Colonic mucosa (tissue), 4 donors: ENCODE measurements around the gene LTA4H. TPM values are rescaled to one million over a fixed set of nuclear protein-coding genes. Genes with fewer than 3 reads are reported as not detected.

Source experiments
- DNase-seq: peaks from one replicate; pipeline ENCODE4 v3.0.0-alpha.2; 2020
- H3K27ac ChIP-seq: fragments of 200-600 bp; one replicate; pipeline ENCODE4 v1.8.0; 2021
- H3K27me3 ChIP-seq: fragments of 200-600 bp; one replicate; pipeline ENCODE4 v1.8.0; 2021
- H3K36me3 ChIP-seq: fragments of 200-600 bp; one replicate; pipeline ENCODE4 v1.8.0; 2021
- H3K4me1 ChIP-seq: fragments of 200-600 bp; one replicate; pipeline ENCODE4 v1.8.0; 2021; ENCODE audit warnings: mild to moderate bottlenecking
- H3K4me3 ChIP-seq: fragments of 200-600 bp; one replicate; pipeline ENCODE4 v1.8.0; 2021
- H3K9ac ChIP-seq, 2 donors: one replicate each; pipeline ENCODE4 v1.7.0; 2013; ENCODE audit warnings: control low read depth in 2 of 2, low read depth in 2 of 2, low read length in 2 of 2
- H3K9me3 ChIP-seq: fragments of 200-600 bp; one replicate; pipeline ENCODE4 v1.8.0; 2021
- CTCF ChIP-seq: fragments of 200-600 bp; IDR thresholded peaks from one replicate; pipeline ENCODE4 v1.8.0; 2022; ENCODE audit warnings: antibody characterized with exemption, mild to moderate bottlenecking
- intact Hi-C: fragments of 100-400 bp; cut with DNase I; formaldehyde crosslinking; loops from one replicate; pipeline ENCODE4 v1.14.1; 2022
- total RNA-seq, 2 donors: library from RNA; stranded (reverse); fragmentation: NEBNext Ultra II Directional in 1 of 2; extraction: Animal tissue kit (Norgen Biotek cat#: 25700) in 1 of 2; gene quantifications; one replicate each; pipeline ENCODE4 v1.2.1, GENCODE V29; 2021
- donor health status: healthy.
- donor health status: DM: no; HTN: no; CAD: no.
- donor health status: DM: no; HTN: no; CAD: no.

Gene LTA4H
- total RNA-seq, 2 donors from 2014 or later: 71.4 to 96.5 TPM

DNA sequence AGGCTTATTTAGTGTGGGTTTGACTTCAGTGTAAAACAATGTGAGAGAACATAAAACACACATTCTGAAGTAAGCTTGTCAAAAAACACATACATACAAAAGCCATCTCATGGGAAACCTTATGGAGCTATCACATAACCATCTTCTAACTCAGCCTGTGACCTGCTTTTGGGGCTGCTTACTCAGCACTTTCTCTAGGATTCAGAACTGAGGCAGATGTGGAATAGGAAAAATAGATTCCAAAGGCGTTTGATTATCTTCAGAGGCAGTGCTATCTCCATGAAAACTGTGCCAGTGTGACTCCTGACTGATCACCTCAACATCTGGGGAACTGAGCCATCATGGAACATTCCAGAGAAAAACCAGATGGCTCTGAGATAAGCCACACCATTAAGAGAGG is 52.8 kb downstream of the LTA4H start:
- DNase-seq: no peak
- Histone ChIP-seq H3K36me3 (no peaks in the 10 kb centered on the region), H3K4me1 (no peaks in the 10 kb centered on the region), H3K4me3 (no peak overlapping the region), H3K9ac (no peak overlapping the region), H3K27ac (no peak overlapping the region), H3K27me3 (no peaks in the 10 kb centered on the region), H3K9me3 (no peaks in the 10 kb centered on the region)
- intact Hi-C loops: no loop called here
- TF ChIP-seq CTCF: no peak

DNA sequence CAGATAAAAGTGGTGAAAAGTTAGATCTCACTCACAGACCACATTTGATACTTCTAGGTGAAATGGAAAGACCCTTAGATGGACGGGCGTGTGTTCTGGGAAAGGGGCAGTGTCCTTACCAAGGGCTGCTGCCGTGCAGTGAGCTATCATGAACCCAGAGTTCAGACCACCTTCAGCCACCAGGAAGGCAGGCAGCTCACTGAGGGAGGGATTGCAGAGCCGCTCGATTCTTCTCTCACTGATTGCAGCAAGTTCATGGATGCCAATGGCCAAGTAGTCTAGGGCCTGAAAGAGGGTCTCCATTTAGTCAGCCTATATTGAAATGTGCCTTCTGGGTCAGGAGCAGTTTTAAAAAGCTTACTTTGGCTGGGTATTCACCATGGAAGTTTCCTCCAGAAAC is 55.0 kb downstream of the LTA4H start:
- no peak overlapping the region for H3K9ac ChIP-seq
- intact Hi-C loops: no loop called here
- no peak for TF ChIP-seq CTCF
- H3K27ac ChIP-seq: no peak overlapping the region
- H3K4me1 ChIP-seq: no peaks in the 10 kb centered on the region
- H3K27me3 ChIP-seq: no peaks in the 10 kb centered on the region
- no peaks in the 10 kb centered on the region for H3K9me3 ChIP-seq
- no peak overlapping the region for H3K4me3 ChIP-seq
- no peaks in the 10 kb centered on the region for H3K36me3 ChIP-seq
- DNase-seq: no peak

- no peaks in the 10 kb centered on the region for H3K27me3 ChIP-seq
- no peak overlapping the region for H3K9ac ChIP-seq
- H3K4me3 ChIP-seq: no peak overlapping the region
- no peaks in the 10 kb centered on the region for H3K9me3 ChIP-seq
- no peaks in the 10 kb centered on the region for H3K36me3 ChIP-seq
- H3K27ac ChIP-seq: no peak overlapping the region
- DNase-seq: no peak
- H3K4me1 ChIP-seq: no peaks in the 10 kb centered on the region
- TF ChIP-seq CTCF: no peak
- intact Hi-C loops: no loop called here
These were observed 56.6 kb downstream of the LTA4H start for GRCh38 chr12:95978774-95979173.

- Histone ChIP-seq H3K4me3 (no peak overlapping the region), H3K9me3 (no peaks in the 10 kb centered on the region), H3K4me1 (no peaks in the 10 kb centered on the region), H3K36me3 (no peaks in the 10 kb centered on the region), H3K27ac (no peak overlapping the region), H3K27me3 (no peaks in the 10 kb centered on the region), H3K9ac (no peak overlapping the region)
- intact Hi-C loops: no loop called here
- no peak for DNase-seq
- TF ChIP-seq CTCF: no peak
These were observed 57.0 kb downstream of the LTA4H start for GRCh38 chr12:95978351-95978750.

- Histone ChIP-seq H3K9ac (no peak overlapping the region), H3K9me3 (no peaks in the 10 kb centered on the region), H3K27me3 (no peaks in the 10 kb centered on the region), H3K4me3 (no peak overlapping the region), H3K36me3 (no peaks in the 10 kb centered on the region), H3K4me1 (no peaks in the 10 kb centered on the region), H3K27ac (no peak overlapping the region)
- intact Hi-C loops: no loop called here
- no peak for DNase-seq
- no peak for TF ChIP-seq CTCF
These were observed 57.6 kb downstream of the LTA4H start for GRCh38 chr12:95977764-95978305.
